CD4-positive, alpha-beta memory T cell (primary cell): Measurements from ENCODE around the gene CARS1. TPM values are rescaled to one million over a fixed set of nuclear protein-coding genes. Genes with fewer than 3 reads are reported as not detected.

Experiments
- CTCF ChIA-PET: fragments of 350-600 bp; sonication (Branson Sonifier 250); formaldehyde crosslinking; loops from one replicate; lab custom pipeline; 2021; ENCODE audit warnings: inconsistent platforms; ENCODE audit not compliant: partially characterized antibody; lab: Charles Lee
- POLR2A ChIA-PET: fragments of 350-600 bp; sonication (Branson Sonifier 250); formaldehyde crosslinking; loops from one replicate; lab custom pipeline; 2021; ENCODE audit not compliant: partially characterized antibody; lab: Charles Lee
- DNase-seq, 5 donors: peaks; one replicate each; pipeline versions ENCODE4 v3.0.0 to v3.0.0-alpha.2; 2020 to 2022; ENCODE audit warnings: mixed read lengths in 1 of 5
- H3K27ac ChIP-seq: one replicate; pipeline ENCODE4 v1.7.0; 2013; ENCODE audit warnings: low read depth, low read length
- H3K27me3 ChIP-seq: 2 replicates; pipeline ENCODE4 v1.7.0; 2013; ENCODE audit warnings: mild to moderate bottlenecking, low read length, moderate library complexity; ENCODE audit not compliant: insufficient read depth
- H3K36me3 ChIP-seq: 2 replicates; pipeline ENCODE4 v1.7.0; 2013; ENCODE audit warnings: mild to moderate bottlenecking, low read length, moderate library complexity; ENCODE audit not compliant: insufficient read depth
- H3K4me1 ChIP-seq: 2 replicates; pipeline ENCODE4 v1.7.0; 2013; ENCODE audit warnings: mild to moderate bottlenecking, low read length, moderate library complexity; ENCODE audit not compliant: insufficient read depth
- H3K4me3 ChIP-seq, 2 donors: one replicate each; pipeline ENCODE4 v1.7.0; 2013; ENCODE audit warnings: low read length in 2 of 2, mild to moderate bottlenecking in 1 of 2
- H3K9me3 ChIP-seq, 2 donors: one replicate each; pipeline ENCODE4 v1.7.0; 2013; ENCODE audit warnings: low read length in 2 of 2, control low read depth in 1 of 2; ENCODE audit not compliant: control insufficient read depth in 1 of 2
- H3K27ac Mint-ChIP-seq, 7 donors: one replicate each; pipeline ENCODE4 v1.8.0; 2020 to 2021; ENCODE audit warnings: mixed read lengths in 7 of 7, mild to moderate bottlenecking in 6 of 7, inconsistent platforms in 3 of 7, moderate library complexity in 3 of 7
- H3K27me3 Mint-ChIP-seq, 2 donors: one replicate each; pipeline ENCODE4 v1.8.0; 2020 to 2021; ENCODE audit warnings: mixed read lengths in 2 of 2
- H3K36me3 Mint-ChIP-seq, 2 donors: one replicate each; pipeline ENCODE4 v1.8.0; 2020 to 2021; ENCODE audit warnings: mixed read lengths in 2 of 2, inconsistent platforms in 1 of 2, mild to moderate bottlenecking in 1 of 2
- H3K4me1 Mint-ChIP-seq, 4 donors: one replicate each; pipeline ENCODE4 v1.8.0; 2020 to 2021; ENCODE audit warnings: mixed read lengths in 4 of 4, mild to moderate bottlenecking in 1 of 4
- H3K4me3 Mint-ChIP-seq, 8 donors: one replicate each; pipeline ENCODE4 v1.8.0; 2020 to 2021; ENCODE audit warnings: mixed read lengths in 8 of 8, mild to moderate bottlenecking in 7 of 8, moderate library complexity in 6 of 8, inconsistent platforms in 3 of 8
- H3K9me3 Mint-ChIP-seq, 8 donors: one replicate each; pipeline ENCODE4 v1.8.0; 2020 to 2021; ENCODE audit warnings: mixed read lengths in 8 of 8, mild to moderate bottlenecking in 5 of 8, inconsistent platforms in 3 of 8, moderate library complexity in 1 of 8
- intact Hi-C: fragments of 100-400 bp; cut with micrococcal nuclease; formaldehyde crosslinking; loops from one replicate; pipeline ENCODE4 v1.15.1; 2023
- polyA plus RNA-seq, 2 donors: library from polyadenylated mRNA; unstranded; fragments of 300-500 nt; fragmentation: Illumina TruSeq; gene quantifications; one replicate each; pipeline ENCODE4 v1.2.3, GENCODE V29; 2021
- total RNA-seq, 2 experiments: library from RNA; stranded (reverse); gene quantifications; one replicate each; pipeline ENCODE4 v1.2.3, GENCODE V29; 2021

The CARS1 gene
- total and polyA plus RNA-seq, 4 experiments from 2014 or later: 37.1 to 80.3 (median 57.1) TPM

- no peaks in the 10 kb centered on the region for H3K36me3 ChIP-seq
- H3K4me3 Mint-ChIP-seq: no peak overlapping the region
- no peaks in the 10 kb centered on the region for H3K27me3 ChIP-seq
- H3K4me3 ChIP-seq: no peak overlapping the region
- no peak overlapping the region for H3K27ac Mint-ChIP-seq
- H3K9me3 ChIP-seq: no peaks in the 10 kb centered on the region
- peaks cover 0 to 3% of the 10 kb centered on the region in 2 donors for H3K27me3 Mint-ChIP-seq
- H3K36me3 Mint-ChIP-seq: no peaks in the 10 kb centered on the region
- H3K9me3 Mint-ChIP-seq: no peaks in the 10 kb centered on the region
- CTCF ChIA-PET: interaction anchor here (0.9 to 7.9 kb wide), 6 partner anchors 21 to 559 kb away, joined by 4 to 89 read pairs (median 16); no protein-coding TSS in a partner anchor
- H3K4me1 Mint-ChIP-seq: peaks cover 0 to 2% (median 0%) of the 10 kb centered on the region in 4 donors
- no peaks in the 10 kb centered on the region for H3K4me1 ChIP-seq
- H3K27ac ChIP-seq: no peak overlapping the region
- POLR2A ChIA-PET: no interaction called here
- DNase-seq: no peak
- intact Hi-C loops: no loop called here
These were observed 35.4 kb upstream of the CARS1 start for GRCh38 chr11:3092603-3093141.

GRCh38 chr11:3091846-3092602, 34.8 kb upstream of the CARS1 start:
- Mint-ChIP-seq H3K36me3 (no peaks in the 10 kb centered on the region), H3K9me3 (no peaks in the 10 kb centered on the region), H3K4me1 (no peaks in the 10 kb centered on the region), H3K27ac (no peak overlapping the region), H3K4me3 (no peak overlapping the region), H3K27me3 (peaks cover 0 to 3% of the 10 kb centered on the region in 2 donors)
- intact Hi-C loops: loop anchor here (1.0 kb wide), 5 partner anchors 42 to 664 kb away; no protein-coding TSS in a partner anchor
- Histone ChIP-seq H3K9me3 (no peaks in the 10 kb centered on the region), H3K27me3 (no peaks in the 10 kb centered on the region), H3K4me3 (no peak overlapping the region), H3K4me1 (no peaks in the 10 kb centered on the region), H3K27ac (no peak overlapping the region), H3K36me3 (no peaks in the 10 kb centered on the region)
- POLR2A ChIA-PET: interaction anchor here (0.6 to 2.6 kb wide), 8 partner anchors 42 to 558 kb away, joined by 3 to 12 read pairs (median 3); no protein-coding TSS in a partner anchor
- CTCF ChIA-PET: interaction anchor here (0.7 to 7.9 kb wide), 28 partner anchors 10 to 558 kb away, joined by 3 to 89 read pairs (median 5); partner anchors contain the start of genes CARS1 and PHLDA2
- DNase-seq: peak; percentile 64 to 74 (median 68)

- ChIA-PET CTCF (interaction anchor here (0.7 to 7.9 kb wide), 29 partner anchors 10 to 558 kb away, joined by 3 to 89 read pairs (median 5); partner anchors contain the start of genes CARS1 and PHLDA2), POLR2A (interaction anchor here (0.6 to 2.6 kb wide), 8 partner anchors 42 to 557 kb away, joined by 3 to 12 read pairs (median 3); no protein-coding TSS in a partner anchor)
- Histone ChIP-seq H3K36me3 (no peaks in the 10 kb centered on the region), H3K4me3 (no peak overlapping the region), H3K27ac (no peak overlapping the region), H3K4me1 (no peaks in the 10 kb centered on the region), H3K9me3 (no peaks in the 10 kb centered on the region), H3K27me3 (no peaks in the 10 kb centered on the region)
- DNase-seq: no peak
- Mint-ChIP-seq H3K9me3 (no peaks in the 10 kb centered on the region), H3K36me3 (no peaks in the 10 kb centered on the region), H3K4me1 (no peaks in the 10 kb centered on the region), H3K4me3 (no peak overlapping the region), H3K27me3 (peaks cover 0 to 2% of the 10 kb centered on the region in 2 donors), H3K27ac (no peak overlapping the region)
- intact Hi-C loops: loop anchor here (1.0 kb wide), 5 partner anchors 41 to 663 kb away; no protein-coding TSS in a partner anchor
These were observed 34.0 kb upstream of the CARS1 start for GRCh38 chr11:3091081-3091845.

- Histone ChIP-seq H3K4me3 (no peak overlapping the region), H3K27me3 (no peaks in the 10 kb centered on the region), H3K36me3 (no peaks in the 10 kb centered on the region), H3K4me1 (no peaks in the 10 kb centered on the region), H3K27ac (no peak overlapping the region), H3K9me3 (no peaks in the 10 kb centered on the region)
- DNase-seq: no peak
- Mint-ChIP-seq H3K4me3 (no peak overlapping the region), H3K4me1 (no peaks in the 10 kb centered on the region), H3K27me3 (peaks cover 0 to 1% of the 10 kb centered on the region in 2 donors), H3K27ac (no peak overlapping the region), H3K9me3 (no peaks in the 10 kb centered on the region), H3K36me3 (no peaks in the 10 kb centered on the region)
- intact Hi-C loops: no loop called here
- ChIA-PET CTCF (interaction anchor here (0.6 to 7.9 kb wide), 15 partner anchors 9 to 557 kb away, joined by 3 to 89 read pairs (median 15); partner anchors contain the start of genes CARS1 and PHLDA2), POLR2A (interaction anchor here (1.2 to 2.6 kb wide), 3 partner anchors 41 to 69 kb away, joined by 3 to 12 read pairs (median 5); no protein-coding TSS in a partner anchor)
These were observed 33.1 kb upstream of the CARS1 start for GRCh38 chr11:3090096-3090901.

GRCh38 chr11:3089236-3090061, 32.2 kb upstream of the CARS1 start:
- POLR2A ChIA-PET: interaction anchor here (2.6 kb wide), 1 partner anchor 40 kb away, joined by 12 read pairs; no protein-coding TSS in a partner anchor
- no peak overlapping the region for H3K27ac ChIP-seq

GRCh38 chr11:3088806-3089205, 31.6 kb upstream of the CARS1 start:
- ChIA-PET POLR2A (no interaction called here), CTCF (interaction anchor here (0.9 to 7.9 kb wide), 5 partner anchors 9 to 668 kb away, joined by 3 to 89 read pairs (median 25); no protein-coding TSS in a partner anchor)
- intact Hi-C loops: no loop called here
- Mint-ChIP-seq H3K4me3 (no peak overlapping the region), H3K4me1 (no peaks in the 10 kb centered on the region), H3K27me3 (peaks cover 0 to 1% of the 10 kb centered on the region in 2 donors), H3K27ac (no peak overlapping the region), H3K36me3 (no peaks in the 10 kb centered on the region), H3K9me3 (no peaks in the 10 kb centered on the region)
- Histone ChIP-seq H3K4me1 (no peaks in the 10 kb centered on the region), H3K27me3 (no peaks in the 10 kb centered on the region), H3K36me3 (no peaks in the 10 kb centered on the region), H3K9me3 (no peaks in the 10 kb centered on the region), H3K4me3 (no peak overlapping the region), H3K27ac (no peak overlapping the region)
- no peak for DNase-seq

More at GRCh38 chr11:3089236-3090061, 32.2 kb upstream of the CARS1 start:
- Mint-ChIP-seq H3K27ac (no peak overlapping the region), H3K4me1 (no peaks in the 10 kb centered on the region), H3K4me3 (no peak overlapping the region), H3K9me3 (no peaks in the 10 kb centered on the region), H3K36me3 (no peaks in the 10 kb centered on the region), H3K27me3 (peaks cover 0 to 1% of the 10 kb centered on the region in 2 donors)
- no peaks in the 10 kb centered on the region for H3K36me3 ChIP-seq
- H3K27me3 ChIP-seq: no peaks in the 10 kb centered on the region
- no peaks in the 10 kb centered on the region for H3K4me1 ChIP-seq
- intact Hi-C loops: no loop called here
- H3K4me3 ChIP-seq: no peak overlapping the region
- H3K9me3 ChIP-seq: no peaks in the 10 kb centered on the region
- CTCF ChIA-PET: interaction anchor here (0.9 to 7.9 kb wide), 8 partner anchors 9 to 556 kb away, joined by 3 to 89 read pairs (median 24); partner anchors contain the start of gene PHLDA2
- DNase-seq: no peak
